GM21515 (cell line): ENCODE measurements around the gene ERAP2.
A peak's percentile ranks its signal among the peaks of the same experiment; 100 is the strongest.

Source experiments
- ATAC-seq: cut with Tn5 transposase; IDR thresholded peaks from one replicate; pipeline ENCODE4 v1.9.1; 2021; ENCODE audit not compliant: unreplicated experiment

The ERAP2 gene

GRCh38 chr5:96893342-96893741 is 17.0 kb downstream of the ERAP2 start:
- no peak for ATAC-seq

- ATAC-seq: peak; percentile 88
These were observed 20.0 kb downstream of the ERAP2 start for GRCh38 chr5:96896276-96896675.

GRCh38 chr5:96896806-96897205 is 20.5 kb downstream of the ERAP2 start:
- ATAC-seq: peak; percentile 83

- no peak for ATAC-seq
These were observed 25.1 kb downstream of the ERAP2 start for GRCh38 chr5:96901384-96901783.

DNA sequence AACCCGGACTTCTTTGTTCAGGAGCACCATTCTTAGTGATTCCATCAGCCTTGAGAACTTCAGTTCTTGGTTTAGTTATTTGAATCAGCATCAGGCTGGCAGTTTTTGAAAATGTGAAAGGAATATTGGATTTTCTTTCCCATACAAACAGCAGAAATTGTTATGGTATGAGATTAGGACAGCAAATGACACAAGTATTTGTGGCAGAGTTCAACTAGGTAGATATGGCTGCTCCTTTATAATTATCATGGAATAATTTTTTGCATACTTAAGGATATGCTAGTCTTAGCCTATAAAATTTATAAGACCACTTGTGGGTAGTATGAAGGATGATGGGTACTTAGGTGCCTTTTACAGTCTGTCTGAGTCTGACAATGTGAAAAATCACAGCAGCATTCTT is 25.5 kb downstream of the ERAP2 start:
- ATAC-seq: no peak

DNA sequence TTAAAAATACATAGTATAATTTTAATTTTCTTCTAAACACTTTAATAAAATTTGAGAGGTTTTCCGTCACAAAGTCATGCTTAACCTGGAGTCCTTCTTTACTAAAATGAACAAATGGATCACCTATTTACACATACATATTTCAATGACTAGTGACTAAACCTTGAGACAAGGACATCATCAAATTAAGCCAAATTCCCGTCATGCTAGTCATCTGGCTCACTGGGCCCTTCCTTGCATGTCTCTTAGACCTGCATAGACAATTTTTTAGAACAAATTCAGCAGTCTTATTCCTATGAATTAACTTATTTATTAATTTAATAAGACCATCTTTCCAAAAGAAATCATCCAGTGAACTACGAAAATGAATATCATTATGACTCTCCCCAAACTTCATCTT is 26.6 kb downstream of the ERAP2 start:
- no peak for ATAC-seq

DNA sequence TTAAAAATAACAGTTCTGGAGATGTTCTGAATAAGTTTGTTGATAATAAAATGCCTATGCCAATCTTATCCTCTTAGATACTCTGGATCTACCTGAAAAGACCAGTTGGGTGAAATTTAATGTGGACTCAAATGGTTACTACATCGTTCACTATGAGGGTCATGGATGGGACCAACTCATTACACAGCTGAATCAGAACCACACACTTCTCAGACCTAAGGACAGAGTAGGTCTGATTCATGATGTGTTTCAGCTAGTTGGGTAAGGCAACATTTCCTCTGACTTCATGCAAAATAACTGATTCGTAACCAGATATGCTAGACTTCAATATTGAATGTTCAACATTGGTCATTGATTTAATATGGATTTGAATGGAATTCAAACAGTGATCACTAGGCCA is 27.0 kb downstream of the ERAP2 start:
- ATAC-seq: no peak

- no peak for ATAC-seq
These were observed 28.0 kb downstream of the ERAP2 start for GRCh38 chr5:96904054-96904931.

DNA sequence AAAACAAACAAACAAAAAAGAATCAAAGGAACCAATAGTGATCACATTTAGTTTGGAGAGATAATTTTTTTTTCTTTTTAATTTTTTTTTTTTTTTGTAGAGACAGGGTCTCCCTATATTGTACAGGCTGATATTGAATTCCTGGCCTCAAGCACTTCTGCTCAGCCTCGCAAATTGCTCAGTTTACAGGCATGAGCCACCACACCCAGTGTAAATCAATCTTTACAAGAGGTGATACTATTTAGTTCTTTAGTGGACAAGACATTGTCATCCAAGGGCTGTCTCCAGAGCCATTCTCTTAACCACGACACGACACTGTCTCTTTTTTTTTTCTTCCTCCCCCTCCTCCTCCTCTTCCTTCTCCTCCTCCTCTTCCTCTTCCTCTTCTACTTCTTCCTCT is 29.6 kb downstream of the ERAP2 start:
- ATAC-seq: no peak

DNA sequence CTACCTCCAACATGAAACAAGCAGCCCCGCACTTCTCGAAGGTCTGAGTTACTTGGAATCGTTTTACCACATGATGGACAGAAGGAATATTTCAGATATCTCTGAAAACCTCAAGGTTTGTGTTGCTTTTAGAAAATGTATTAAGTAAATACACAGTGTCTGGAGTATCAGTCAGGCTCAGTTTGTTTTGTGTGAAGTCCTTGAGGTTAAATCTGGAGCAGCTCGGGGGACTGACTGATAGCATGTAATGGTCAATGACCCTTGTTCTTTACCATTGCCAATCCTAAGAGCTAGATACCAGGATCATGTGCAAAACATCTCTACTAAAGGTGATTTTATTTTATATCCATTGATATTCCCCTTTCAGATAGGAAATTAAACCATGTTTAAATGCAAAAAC is 32.7 kb downstream of the ERAP2 start:
- no peak for ATAC-seq

GRCh38 chr5:96909435-96909834 is 33.1 kb downstream of the ERAP2 start:
- no peak for ATAC-seq

DNA sequence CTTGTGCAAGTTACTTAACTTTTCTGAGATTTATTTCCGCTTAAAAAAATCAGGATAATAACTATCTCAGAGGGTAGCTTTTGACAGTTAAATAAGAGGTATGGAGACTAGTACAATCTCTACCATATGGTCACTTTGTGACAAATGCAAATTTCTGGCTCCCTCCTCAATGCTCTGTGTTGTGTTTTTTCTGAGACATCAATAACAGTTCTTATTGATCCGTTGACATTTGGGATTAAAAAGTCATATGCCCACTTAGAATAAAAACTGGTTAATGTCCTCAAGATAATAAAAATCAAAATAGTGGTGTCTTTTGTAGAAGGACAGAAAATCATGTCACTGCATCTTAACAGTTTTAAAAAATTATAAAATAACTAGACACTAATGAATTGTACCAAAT is 34.8 kb downstream of the ERAP2 start:
- ATAC-seq: no peak

DNA sequence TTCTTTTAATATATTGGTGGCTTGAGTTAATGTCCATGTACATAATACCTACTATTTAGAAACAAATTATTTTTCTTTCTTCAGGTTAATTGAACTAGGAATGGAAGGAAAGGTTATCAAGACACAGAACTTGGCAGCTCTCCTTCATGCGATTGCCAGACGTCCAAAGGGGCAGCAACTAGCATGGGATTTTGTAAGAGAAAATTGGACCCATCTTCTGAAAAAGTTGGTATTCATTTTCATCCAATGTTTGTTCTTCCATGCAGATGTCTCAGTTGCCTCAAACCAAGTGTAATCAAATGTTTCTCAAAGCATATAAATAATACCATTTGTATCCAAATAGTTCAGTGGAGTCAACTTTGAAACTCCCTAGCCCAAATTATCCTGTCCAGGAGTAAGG is 36.9 kb downstream of the ERAP2 start:
- no peak for ATAC-seq

DNA sequence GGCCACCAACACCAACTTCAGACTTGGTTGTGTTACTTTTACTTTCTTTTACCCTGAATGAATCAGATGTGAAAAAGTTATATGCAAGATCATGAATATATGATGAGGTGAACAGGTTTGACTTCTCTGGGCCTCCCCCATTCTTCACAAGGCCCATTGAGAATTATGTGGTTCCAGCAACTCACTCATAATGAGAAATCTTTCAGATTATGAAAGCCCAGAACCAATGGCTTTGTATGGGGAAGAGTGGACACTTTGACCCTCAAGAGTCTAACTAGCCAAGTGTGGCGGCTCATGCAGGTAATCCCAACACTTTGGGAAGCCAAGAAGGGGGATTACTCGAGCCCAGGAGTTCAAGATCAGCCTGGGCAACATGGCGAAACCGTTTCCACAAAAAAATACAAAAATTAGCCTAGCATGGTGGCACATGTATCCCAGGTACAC is 43.5 kb downstream of the ERAP2 start:
- ATAC-seq: peak; percentile 50

GRCh38 chr5:96920744-96921355 is 44.5 kb downstream of the ERAP2 start:
- no peak for ATAC-seq

DNA sequence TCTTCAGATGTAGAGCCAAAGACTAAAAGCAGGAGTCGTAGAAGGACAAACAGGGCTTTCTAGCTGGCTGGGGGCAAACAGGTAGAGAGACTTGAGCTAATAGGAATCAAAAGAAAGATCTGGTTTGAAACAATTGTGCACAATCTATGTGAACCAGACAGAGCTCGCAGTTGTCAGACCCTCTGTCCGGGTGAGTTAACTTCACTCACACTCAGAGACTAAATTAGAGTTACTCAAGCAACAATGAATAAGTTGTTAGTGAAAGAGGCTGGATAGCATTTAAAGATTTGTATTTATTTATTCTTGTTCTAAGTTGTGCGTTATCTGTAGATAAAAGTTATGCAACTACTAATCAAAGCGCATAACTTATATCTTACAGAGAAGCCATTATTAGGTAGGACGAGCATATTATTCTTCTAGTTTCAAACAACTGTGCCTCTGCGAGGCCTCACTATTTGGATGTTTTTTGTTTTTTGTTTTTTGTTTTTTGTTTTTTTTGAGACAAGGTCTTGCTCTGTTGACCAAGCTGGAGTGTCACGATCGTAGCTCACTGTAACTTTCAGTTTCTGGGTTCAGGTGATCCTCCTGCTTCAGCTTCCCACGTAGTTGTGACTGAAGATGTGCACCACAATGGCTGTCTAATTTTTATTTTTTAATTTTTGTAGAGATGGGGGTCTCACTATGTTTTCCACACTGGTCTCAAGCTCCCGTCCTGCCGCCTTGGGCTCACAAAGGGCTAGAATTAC is 46.4 kb downstream of the ERAP2 start:
- no peak for ATAC-seq

DNA sequence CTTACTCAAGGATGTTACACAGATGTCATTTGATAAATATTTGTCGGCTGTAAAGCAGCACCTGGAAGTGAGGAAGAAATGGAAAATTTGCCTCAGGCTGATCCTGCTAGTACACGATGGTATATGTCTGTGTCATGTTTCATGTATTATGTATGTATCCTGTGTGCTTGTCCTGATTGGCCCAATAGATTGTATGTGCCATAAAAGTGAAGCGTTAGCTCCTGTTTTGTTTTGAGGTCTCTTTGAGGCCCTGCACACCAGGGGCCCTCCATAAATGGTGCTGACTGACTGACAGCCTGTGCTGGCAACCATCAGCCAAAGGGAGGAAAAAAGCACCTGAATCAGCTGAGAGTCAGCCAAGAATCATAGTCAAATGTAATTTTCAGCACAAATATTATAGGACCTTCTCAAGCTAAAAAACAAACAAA is 47.7 kb downstream of the ERAP2 start:
- ATAC-seq: no peak

DNA sequence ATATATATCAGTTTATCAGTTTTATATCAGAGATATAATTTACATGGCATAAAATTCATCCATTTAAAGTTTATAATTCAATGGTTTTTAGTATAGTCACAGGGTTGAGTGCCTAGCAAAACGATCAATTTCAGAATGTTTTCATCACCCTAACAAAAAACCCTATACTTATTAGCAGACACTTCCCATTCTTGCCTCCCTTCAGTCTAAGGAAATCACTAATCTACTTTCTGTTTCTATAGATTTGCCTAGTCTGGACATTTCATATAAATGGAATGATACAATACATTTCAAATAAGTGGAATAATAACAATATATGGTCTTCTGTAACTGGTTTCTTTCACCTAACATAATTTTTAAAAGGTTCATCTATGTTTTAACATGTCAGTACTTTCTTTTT is 50.0 kb downstream of the ERAP2 start:
- no peak for ATAC-seq

DNA sequence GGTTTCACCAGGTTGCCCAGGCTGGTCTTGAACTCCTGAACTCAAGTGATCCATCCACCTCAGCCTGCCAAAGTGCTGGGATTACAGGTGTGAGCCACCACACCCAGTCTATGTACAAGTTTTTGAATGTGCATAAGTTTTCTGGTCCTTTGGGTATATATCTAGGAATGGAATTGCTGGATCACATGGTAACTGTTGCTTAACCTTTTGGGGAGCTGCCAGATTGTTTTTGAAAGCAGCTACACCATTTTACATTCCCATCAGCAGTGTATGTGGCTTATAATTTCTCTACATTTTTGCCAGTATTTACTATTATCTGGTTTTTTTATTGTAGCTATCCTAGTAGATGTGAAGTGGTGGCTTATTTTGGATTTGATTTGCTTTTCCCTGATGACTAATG is 50.7 kb downstream of the ERAP2 start:
- no peak for ATAC-seq

DNA sequence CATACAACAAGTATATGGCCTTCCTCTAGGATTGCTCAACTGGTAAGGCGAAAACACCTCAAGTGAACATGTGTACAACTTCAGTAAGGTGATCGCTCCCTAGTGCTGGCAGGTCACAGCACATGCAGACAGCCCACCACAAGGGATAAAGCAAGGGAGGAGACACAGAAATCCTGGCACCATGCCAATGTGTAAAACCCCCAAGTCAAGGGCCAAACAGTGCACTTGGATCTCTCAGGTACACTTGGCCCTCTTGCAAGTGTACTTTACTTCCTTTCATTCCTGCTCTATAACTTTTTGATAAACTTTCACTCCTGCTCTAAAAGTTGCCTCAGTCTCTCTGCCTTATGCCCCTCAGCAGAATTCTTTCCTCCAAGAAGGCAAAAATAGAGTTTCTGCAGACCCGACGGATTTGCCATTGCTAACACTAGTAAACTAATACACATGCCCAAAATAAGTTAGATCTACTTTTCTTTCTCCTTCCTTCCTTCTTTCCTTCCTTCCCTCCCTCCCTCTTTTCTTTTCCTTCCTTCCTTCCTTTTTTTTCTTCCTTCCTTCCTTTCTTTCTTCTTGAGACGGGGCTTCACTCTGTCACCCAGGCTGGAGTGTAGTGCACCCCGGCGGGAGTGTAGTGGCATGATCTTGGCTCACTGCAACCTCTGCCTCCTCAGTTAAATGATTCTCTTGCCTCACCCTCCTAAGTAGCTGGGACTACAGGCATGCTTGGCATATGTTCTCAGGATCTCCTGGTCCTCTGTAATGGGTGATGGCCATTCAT is 52.8 kb downstream of the ERAP2 start:
- ATAC-seq: no peak

DNA sequence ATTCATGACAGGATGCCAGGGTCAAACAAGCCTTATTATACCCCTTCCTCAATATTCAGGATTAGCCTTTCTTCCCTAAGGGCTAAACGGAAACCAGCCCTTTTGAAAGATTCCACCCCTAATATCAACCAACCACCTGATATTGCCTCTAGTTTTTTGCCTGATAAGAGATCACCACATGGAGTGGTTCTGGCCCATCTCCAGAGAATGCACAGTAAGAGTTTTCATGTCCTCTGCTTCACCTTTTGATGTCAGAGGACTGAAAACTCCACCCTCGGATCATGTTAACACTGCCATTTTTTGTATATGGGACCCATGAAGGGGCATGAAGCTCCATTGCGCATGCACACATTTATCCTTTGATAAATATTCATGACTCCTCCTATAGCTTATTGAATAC is 53.8 kb downstream of the ERAP2 start:
- no peak for ATAC-seq
